Ascending aorta (tissue), 2 donors: ENCODE data around the gene MYBPH. TPM values are rescaled to one million over a fixed set of nuclear protein-coding genes. Genes with fewer than 3 reads are reported as not detected.

ENCODE experiments used
- DNase-seq, 2 donors: peaks; one replicate each; pipeline ENCODE4 v3.0.0-alpha.2; 2019; ENCODE audit warnings: low spot score in 2 of 2
- H3K27ac ChIP-seq, 2 donors: fragments of 200-600 bp; sonication (generic); one replicate each; pipeline ENCODE4 v1.5.1; 2016 to 2017; ENCODE audit warnings: mild to moderate bottlenecking in 1 of 2
- H3K27me3 ChIP-seq: fragments of 200-600 bp; sonication (generic); one replicate; pipeline ENCODE4 v1.5.1; 2017
- H3K36me3 ChIP-seq, 2 donors: fragments of 200-600 bp; sonication (generic); one replicate each; pipeline ENCODE4 v1.5.1; 2016
- H3K4me1 ChIP-seq, 2 donors: fragments of 200-600 bp; sonication (generic); one replicate each; pipeline ENCODE4 v1.5.1; 2016 to 2017; ENCODE audit warnings: mild to moderate bottlenecking in 1 of 2
- H3K4me3 ChIP-seq, 2 donors: fragments of 200-600 bp; sonication (generic); one replicate each; pipeline ENCODE4 v1.5.1; 2016 to 2017; ENCODE audit warnings: mild to moderate bottlenecking in 1 of 2
- H3K9me3 ChIP-seq, 2 donors: fragments of 200-600 bp; sonication (generic); one replicate each; pipeline ENCODE4 v1.5.1; 2016
- CTCF ChIP-seq, 3 experiments: fragments of 200-600 bp in 2 of 3; fragments of 450-650 bp in 1 of 3; sonication (generic) in 2 of 3; IDR thresholded peaks; one replicate each; pipeline ENCODE4 v1.5.1; 2016 to 2019; ENCODE audit warnings: antibody characterized with exemption in 3 of 3, mild to moderate bottlenecking in 1 of 3, moderate library complexity in 1 of 3
- intact Hi-C: fragments of 100-400 bp; cut with DNase I; formaldehyde crosslinking; loops from one replicate; pipeline ENCODE4 v1.15.1; 2023
- total RNA-seq: library from RNA; depleted of rRNA; stranded (reverse); fragments of >200 nt; gene quantifications from one replicate; pipeline ENCODE4 v1.1.0, GENCODE V29; 2016

Gene MYBPH
- total RNA-seq, 1 donor from 2014 or later, result not detected

GRCh38 chr1:203183828-203184227, 8.2 kb upstream of the MYBPH start:
- DNase-seq, result no peak
- intact Hi-C loops, result no loop called here
- Histone ChIP-seq H3K9me3 (no peaks in the 10 kb centered on the region), H3K4me1 (no peaks in the 10 kb centered on the region), H3K27ac (no peak overlapping the region), H3K36me3 (no peaks in the 10 kb centered on the region), H3K27me3 (no peaks in the 10 kb centered on the region), H3K4me3 (no peak overlapping the region)
- no peak for TF ChIP-seq CTCF (IDR thresholded peaks at IDR 0.05)

- no peak overlapping the region for H3K27ac ChIP-seq
- no peaks in the 10 kb centered on the region for H3K36me3 ChIP-seq
- no peak for TF ChIP-seq CTCF (IDR thresholded peaks at IDR 0.05)
- intact Hi-C loops, result no loop called here
- H3K9me3 ChIP-seq, result no peaks in the 10 kb centered on the region
- no peak for DNase-seq
- no peaks in the 10 kb centered on the region for H3K27me3 ChIP-seq
- no peaks in the 10 kb centered on the region for H3K4me1 ChIP-seq
- no peak overlapping the region for H3K4me3 ChIP-seq
Observed at GRCh38 chr1:203182387-203182953, 6.8 kb upstream of the MYBPH start.

DNA sequence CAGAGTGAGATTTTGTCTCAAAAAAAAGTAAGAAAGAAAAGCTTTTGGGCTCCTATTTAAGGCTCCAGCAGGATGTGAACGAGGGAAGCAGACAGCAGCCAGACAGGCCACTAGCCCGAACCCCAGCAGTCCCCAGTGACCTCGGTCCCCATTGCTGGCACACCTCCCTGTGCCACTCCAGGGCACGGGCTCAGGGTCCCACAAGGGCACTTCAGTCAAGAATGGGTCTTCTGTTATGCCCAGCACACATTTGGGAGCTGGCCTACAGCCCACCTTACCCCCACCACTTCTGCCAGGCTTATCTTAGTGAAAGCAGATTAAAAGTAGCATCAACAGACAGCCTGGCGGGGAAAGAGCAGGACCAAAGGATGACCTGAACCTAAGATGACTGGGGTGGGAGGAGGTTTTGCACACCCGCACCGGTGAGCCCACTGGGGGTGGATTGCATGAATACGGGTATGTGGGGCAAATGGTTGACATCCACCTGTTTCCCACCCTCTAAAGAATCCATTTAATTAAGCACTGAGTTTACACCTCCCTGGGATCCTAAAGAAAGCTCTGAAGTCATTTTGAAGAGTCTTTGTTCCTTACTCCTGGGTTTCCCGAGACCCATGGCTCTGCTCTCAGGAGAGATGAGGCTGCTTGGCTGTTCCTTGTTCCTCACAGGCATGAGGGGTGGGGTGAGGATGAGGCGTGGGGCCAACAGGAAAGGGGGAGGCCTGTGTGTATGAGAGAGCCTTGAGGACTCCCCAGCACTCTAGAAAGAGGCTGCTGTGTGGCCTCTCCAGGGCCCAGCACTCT, 6.2 kb upstream of the MYBPH start:
- DNase-seq, result no peak
- no peaks in the 10 kb centered on the region for H3K4me1 ChIP-seq
- H3K4me3 ChIP-seq, result no peak overlapping the region
- TF ChIP-seq CTCF (IDR thresholded peaks at IDR 0.05), result no peak
- no peaks in the 10 kb centered on the region for H3K27me3 ChIP-seq
- H3K9me3 ChIP-seq, result no peaks in the 10 kb centered on the region
- no peak overlapping the region for H3K27ac ChIP-seq
- H3K36me3 ChIP-seq, result no peaks in the 10 kb centered on the region
- intact Hi-C loops, result no loop called here

GRCh38 chr1:203180611-203181330, 5.1 kb upstream of the MYBPH start:
- no peaks in the 10 kb centered on the region for H3K36me3 ChIP-seq
- H3K4me3 ChIP-seq, result no peak overlapping the region
- intact Hi-C loops, result no loop called here
- H3K27me3 ChIP-seq, result no peaks in the 10 kb centered on the region
- TF ChIP-seq CTCF (IDR thresholded peaks at IDR 0.05), result no peak
- no peaks in the 10 kb centered on the region for H3K4me1 ChIP-seq
- no peaks in the 10 kb centered on the region for H3K9me3 ChIP-seq
- no peak overlapping the region for H3K27ac ChIP-seq
- no peak for DNase-seq

DNA sequence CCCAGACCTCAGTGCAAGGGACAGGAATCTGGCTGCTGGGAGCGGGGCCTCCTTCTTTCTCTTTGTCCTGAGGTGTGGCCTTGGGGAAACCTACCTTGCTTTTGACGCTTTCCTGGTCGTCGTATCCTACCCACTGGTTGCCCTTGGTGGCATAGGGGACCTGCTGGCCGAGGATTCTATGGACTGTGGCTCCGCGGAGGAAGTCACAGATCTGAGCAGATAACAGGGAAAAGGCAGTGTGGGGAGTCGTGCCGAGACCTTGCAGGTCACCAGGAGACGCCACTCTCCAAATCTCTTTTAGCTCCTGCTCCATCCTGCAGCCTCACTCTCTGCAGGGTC, 4.0 kb upstream of the MYBPH start:
- DNase-seq, result no peak
- no peak overlapping the region for H3K27ac ChIP-seq
- TF ChIP-seq CTCF (IDR thresholded peaks at IDR 0.05), result no peak
- no peaks in the 10 kb centered on the region for H3K4me1 ChIP-seq
- H3K4me3 ChIP-seq, result no peak overlapping the region
- H3K36me3 ChIP-seq, result no peaks in the 10 kb centered on the region
- intact Hi-C loops, result no loop called here
- H3K27me3 ChIP-seq, result no peaks in the 10 kb centered on the region
- no peaks in the 10 kb centered on the region for H3K9me3 ChIP-seq
